Stimulated activated naive CD8-positive, alpha-beta T cell treated with anti-CD3 and anti-CD28 coated beads, Interleukin-15, Interleukin-2, amounts not matched to agents 100 U/mL and 50 U/mL, for 24 hours (primary cell): ENCODE measurements around the gene DENND4A.
"Not testable (repeated sequence)": the region's sequence is repeated elsewhere in the genome, so short reads cannot be mapped to it uniquely, and the experiment has no call there.

Experiments used
- ATAC-seq: fragments of 150-1000 bp; cut with Tn5 transposase; one replicate; pipeline ENCODE4 v1.10.0; 2021
- DNase-seq: peaks from one replicate; pipeline ENCODE4 v3.0.0; 2021

Gene DENND4A

GRCh38 chr15:65818927-65819562 lies 27.0 kb upstream of the DENND4A start:
- DNase-seq, result no peak
- peak; percentile 84 for ATAC-seq

- DNase-seq, result peak; percentile 55
- ATAC-seq, result peak; percentile 67
These were observed 24.3 kb upstream of the DENND4A start for GRCh38 chr15:65816441-65816840.

- peak; percentile 46 for DNase-seq
- ATAC-seq, result not testable (repeated sequence)
These were observed 23.9 kb upstream of the DENND4A start for GRCh38 chr15:65816008-65816407.

DNA sequence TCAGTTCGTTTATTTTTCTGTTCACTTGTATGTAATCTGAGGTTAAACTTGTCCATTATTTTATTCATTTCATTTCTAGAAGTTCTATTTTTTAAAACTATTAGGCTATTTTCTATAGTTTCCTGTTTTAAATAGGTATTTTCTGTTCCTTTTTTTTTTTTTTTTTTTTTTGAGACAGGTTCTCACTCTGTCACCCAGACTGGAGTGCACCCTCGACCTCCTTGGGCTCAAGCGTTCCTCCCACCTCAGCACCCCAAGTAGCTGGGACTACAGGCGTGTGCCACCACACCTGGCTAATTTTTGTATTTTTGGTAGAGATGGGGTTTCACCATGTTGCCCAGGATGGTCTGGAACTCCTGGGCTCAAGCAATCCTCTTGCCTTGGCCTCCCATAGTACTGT lies 22.2 kb upstream of the DENND4A start:
- not testable (repeated sequence) for ATAC-seq, DNase-seq

- no peak for DNase-seq
These were observed 20.8 kb upstream of the DENND4A start for GRCh38 chr15:65812916-65813315.

DNA sequence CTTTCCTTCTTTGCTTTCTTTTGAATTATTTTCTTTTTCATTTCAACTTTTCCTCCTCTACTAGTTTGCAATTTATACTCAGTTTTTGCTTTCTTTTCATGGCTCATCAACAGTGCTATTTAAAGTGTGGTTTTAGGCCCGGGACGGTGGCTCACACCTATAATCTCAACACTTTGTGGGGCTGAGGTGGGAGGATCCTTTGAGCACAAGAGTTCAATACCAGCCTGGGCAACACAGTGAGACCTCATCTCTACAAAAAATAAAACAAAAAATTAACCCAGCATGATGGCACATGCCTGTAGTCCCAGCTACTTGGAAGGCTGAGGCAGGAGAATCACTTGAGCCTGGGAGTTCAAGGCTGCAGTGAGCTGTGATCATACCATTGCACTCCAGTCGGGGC lies 20.4 kb upstream of the DENND4A start:
- ATAC-seq, result no peak
- no peak for DNase-seq

More at GRCh38 chr15:65812916-65813315, 20.8 kb upstream of the DENND4A start:
- ATAC-seq, result no peak

DNA sequence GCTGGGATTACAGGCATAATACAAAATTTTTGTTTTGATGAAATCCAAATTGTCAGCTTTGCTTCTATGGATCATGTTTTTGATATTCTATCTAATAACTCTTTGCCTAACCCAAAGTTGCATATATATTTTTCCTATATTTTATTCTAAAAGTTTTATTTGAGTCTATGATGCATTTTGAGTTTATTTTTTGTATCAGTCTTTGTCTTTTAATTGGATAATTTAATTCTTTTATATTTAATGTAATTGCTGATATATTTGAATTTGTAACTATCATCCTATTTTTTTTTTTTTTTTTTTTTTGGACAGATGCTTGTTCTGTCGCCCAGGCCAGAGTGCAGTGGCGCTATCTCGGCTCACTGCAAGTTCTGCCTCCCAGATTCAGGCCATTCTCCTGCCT lies 19.7 kb upstream of the DENND4A start:
- DNase-seq (no peak), ATAC-seq (no peak)

- DNase-seq, ATAC-seq: not testable (repeated sequence)
These were observed 19.1 kb upstream of the DENND4A start for GRCh38 chr15:65811011-65811733.

DNA sequence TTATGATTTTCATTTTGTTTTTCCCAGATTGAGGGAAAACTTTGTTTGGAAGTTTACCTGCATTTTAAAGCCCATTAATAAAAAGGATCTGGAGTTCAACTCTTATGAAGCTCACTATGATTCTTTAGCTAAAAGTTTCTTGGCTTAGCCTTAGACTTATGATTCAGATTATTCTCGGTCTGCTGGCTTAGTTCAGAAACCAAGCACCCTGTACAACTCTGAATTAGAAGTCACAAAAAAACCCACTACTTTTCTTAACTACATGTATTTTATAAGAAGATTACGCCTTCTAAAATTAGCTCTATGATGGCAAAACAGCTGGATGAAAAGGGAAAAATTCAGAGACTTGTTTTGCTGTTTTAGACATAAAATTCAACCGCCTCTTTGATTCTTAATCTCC lies 14.3 kb upstream of the DENND4A start:
- ATAC-seq (no peak), DNase-seq (no peak)

- DNase-seq, result no peak
- peak; percentile 71 for ATAC-seq
These were observed 13.1 kb upstream of the DENND4A start for GRCh38 chr15:65805019-65805745.

GRCh38 chr15:65804252-65804931 lies 12.3 kb upstream of the DENND4A start:
- ATAC-seq (no peak), DNase-seq (no peak)

GRCh38 chr15:65801229-65801805 lies 9.2 kb upstream of the DENND4A start:
- ATAC-seq (no peak), DNase-seq (no peak)

DNA sequence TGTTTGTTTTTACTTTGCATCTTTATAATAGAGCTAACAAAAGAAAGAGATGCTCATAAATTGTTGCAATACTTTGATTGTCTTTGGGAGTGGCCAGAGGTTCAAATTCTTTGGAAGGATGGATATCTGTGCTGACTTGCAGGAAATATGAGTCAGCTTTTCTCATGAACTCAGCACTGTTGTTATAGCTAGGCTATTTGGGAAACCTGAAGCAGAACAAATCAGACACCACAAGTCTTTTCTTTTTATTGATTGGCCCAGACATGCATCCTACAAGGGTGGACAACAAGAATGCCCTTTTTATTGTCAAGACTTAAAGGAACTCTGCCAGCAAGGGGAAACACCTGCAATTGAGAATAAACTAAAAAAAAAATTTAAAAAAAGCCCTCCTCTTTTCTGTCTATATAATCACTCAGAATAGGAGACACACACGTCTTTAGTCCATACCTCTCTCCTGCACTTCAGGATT lies 4.6 kb upstream of the DENND4A start:
- DNase-seq (no peak), ATAC-seq (no peak)

DNA sequence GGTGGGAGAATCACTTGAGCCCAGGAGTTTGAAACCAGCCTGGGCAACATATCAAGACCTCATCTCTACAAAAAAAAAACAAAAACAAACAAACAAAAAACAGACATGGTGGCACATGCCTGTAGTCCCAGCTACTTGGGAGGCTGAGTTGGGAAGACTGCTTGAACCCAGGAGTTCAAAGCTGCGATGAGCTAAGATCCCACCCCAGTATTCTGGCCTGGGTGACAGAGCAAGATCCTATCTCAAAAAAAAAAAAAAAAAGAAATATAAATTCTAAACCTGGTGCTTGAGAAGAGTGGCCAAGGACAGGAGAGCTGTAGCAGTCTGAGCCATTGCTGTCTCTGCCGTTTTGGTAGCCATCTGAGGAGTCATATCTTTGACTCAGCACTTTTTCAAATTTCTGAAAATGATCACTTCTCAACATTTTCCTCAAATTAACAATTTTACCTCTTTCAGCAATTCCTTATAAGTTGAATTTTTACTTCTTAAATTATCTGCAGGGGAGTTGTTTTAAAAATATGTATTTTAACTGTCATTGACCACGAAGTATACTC lies 3.6 kb upstream of the DENND4A start:
- ATAC-seq, result no peak
- no peak for DNase-seq

DNA sequence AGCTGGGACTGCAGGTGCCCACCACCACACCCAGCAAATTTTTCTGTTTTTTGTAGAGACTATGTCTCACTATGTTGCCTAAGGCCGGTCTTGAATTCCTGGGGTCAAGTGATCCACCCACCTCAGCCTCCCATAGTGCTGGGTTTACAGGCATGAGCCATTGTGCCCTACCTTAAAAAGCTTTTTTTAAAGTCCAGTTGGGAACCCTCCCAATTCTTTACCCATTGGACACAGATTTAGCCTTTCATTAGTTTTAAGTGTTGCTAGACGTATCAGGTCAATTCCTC lies 1.7 kb upstream of the DENND4A start:
- ATAC-seq (no peak), DNase-seq (no peak)

DNA sequence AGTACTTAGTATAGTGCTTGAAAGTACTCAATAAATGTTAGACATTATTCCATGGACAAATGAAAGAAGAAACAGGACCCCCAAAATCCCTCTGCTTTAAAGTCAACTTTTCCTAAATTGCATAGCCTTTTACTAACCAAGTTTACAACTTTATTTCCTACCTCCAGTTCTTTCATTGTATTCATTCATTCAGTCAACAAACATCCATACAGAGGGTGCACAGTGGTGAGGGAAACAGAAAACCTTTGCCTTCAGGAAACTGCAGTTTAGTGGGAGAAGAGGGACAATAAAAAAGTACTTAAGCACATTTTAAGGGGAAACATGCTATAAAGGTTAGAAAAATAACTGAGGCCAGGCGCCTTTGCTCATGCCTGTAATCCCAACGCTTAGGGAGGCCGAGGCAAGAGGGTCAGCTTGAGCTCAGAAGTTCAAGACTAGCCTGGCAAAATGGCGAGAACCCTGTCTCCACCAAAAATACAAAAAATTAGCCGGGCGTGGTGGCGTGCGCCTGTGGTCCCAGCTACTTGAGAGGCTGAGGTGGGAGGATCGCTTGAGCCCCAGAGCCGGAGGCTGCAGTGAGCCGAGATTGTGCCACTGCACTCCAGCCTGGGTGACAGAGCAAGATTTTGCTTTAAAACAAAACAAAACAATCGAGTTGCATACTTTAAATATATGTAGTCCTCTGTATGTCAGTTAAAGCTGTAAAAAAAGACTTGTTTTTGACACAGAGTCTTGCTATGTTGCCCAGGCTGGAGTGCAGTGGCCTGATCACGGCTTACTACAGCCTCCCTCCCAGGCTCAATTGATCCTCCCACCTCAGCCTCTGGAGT lies 1.1 kb upstream of the DENND4A start:
- DNase-seq (no peak), ATAC-seq (no peak)

- DNase-seq (peak; percentile 68), ATAC-seq (peak; percentile 20)
These were observed 557 bp downstream of the DENND4A start for GRCh38 chr15:65791335-65792137.

GRCh38 chr15:65790694-65791334 lies 1.3 kb downstream of the DENND4A start:
- ATAC-seq (no peak), DNase-seq (no peak)

DNA sequence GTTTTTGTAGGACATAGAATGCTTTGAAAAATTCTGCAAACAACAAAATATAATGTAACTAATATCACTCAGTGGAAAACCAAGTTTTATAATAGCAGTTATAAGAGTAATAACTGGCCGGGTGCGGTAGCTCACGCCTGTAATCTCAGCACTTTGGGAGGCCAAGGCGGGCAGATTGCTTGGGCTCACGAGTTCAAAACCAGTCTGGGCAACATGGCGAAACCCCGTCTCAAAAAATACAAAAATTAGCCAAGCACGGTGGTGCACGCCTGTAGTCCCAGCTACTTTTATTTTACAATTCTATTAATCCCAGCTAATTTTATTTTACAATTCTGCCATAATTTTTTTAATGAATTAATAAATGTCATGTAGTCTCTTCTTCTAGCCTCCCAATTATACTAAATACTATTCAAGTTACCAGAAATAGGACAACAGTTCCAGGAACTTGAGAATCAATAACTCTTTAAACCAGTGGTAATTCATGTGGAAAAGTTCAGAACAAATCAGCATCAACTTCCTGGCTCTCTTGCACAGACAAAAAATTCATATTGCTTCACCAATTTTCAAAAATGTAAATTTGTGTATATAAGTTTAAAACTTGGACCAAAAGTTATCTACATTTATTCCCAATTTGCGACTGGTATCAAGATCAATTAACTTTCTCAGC lies 2.2 kb downstream of the DENND4A start:
- ATAC-seq, result no peak
- DNase-seq, result no peak
